ENCODE data around the gene NDUFB7.
"Not testable (repeated sequence)": the region's sequence is repeated elsewhere in the genome, so short reads cannot be mapped to it uniquely, and the experiment has no call there.

NDUFB7 gene

GRCh38 chr19:14553042-14553938, 18.6 kb downstream of the NDUFB7 start:
- no peak for DNase-seq (ENCODE audit: low spot score)

DNA sequence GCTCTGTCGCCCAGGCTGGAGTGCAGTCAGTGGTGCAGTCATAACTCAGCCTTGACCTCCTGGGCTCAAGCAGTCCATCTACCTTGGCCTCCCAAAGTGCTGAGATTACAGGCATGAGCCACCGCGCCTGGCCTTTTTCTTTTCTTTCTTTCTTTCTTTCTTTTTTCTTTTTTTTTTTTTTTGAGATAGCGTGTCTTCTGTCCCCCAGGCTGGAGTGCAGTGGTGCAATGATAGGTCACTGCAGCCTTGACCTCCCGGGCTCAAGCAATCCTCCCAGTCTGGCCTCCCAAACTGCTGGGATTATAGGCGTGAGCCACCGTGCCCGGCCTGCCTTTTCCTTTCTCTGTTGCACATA, 19.9 kb downstream of the NDUFB7 start:
- not testable (repeated sequence) for DNase-seq (ENCODE audit: low spot score)

GRCh38 chr19:14551134-14552005, 20.5 kb downstream of the NDUFB7 start:
- DNase-seq (ENCODE audit: low spot score), result peak; percentile 76

DNA sequence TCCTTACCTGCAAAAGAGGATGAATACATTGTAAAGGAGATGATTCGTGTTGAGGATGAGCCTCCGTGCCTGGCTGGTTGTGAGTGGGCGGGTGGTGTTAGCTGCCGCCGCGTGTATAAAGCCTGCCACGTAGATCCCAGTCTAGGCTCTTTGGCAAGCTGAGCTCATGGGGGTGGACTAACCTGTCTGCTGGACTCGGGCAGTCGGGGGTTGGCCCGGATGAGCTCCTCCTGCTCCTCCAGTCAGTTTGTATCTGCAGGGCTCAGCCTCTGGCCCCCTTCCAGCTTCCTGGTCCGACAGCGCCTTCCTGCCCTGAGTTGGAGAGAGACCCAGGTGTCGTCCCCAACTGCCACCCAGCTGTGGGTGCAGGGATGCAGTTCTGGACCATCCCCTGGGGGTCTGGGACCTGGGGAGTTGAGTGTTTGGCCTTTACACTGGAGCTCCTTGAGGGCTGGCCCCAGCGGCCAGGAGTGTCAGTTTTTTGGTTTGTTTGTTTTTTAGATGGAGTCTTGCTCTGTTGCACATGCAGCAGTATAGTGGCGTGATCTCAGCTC, 21.6 kb downstream of the NDUFB7 start:
- no peak for DNase-seq (ENCODE audit: low spot score)

GRCh38 chr19:14545716-14546082, 26.2 kb downstream of the NDUFB7 start:
- DNase-seq (ENCODE audit: low spot score), result no peak

DNA sequence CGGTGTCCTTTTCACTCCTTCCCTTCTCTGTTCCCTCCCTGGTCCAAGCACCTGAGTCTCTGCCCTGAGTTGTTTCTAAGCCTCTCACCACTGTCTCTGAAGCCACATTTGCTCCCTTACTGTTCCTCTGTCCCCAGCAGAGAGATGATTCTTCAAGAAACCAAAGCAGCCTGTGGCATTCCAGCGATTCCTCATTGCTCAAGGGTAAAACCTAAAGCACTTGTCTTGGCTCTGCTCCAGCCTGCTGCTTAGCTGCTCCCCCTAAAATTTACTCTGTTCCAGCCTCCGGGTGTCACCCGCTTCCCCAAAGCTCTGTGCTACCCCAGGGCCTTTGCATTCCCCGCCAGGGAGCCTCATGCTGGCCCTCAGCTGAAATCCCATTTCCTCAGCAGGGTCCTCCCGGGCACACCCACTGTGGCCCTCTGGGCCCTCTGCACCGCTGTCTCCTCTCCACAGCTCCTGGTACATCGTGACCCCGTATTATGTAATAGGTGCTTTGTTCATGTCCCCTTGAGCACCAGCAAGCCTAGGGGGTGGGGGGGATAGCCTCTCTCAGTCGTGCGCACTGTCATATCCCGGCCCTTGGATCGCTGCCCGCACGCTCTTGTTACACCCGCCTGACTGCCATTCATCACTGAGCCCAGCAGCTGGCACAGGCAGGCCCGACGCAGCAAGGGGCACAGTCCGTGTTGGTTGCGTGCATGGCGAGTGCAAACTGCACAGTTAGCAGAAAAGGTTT, 26.7 kb downstream of the NDUFB7 start:
- DNase-seq (ENCODE audit: low spot score), result no peak

DNA sequence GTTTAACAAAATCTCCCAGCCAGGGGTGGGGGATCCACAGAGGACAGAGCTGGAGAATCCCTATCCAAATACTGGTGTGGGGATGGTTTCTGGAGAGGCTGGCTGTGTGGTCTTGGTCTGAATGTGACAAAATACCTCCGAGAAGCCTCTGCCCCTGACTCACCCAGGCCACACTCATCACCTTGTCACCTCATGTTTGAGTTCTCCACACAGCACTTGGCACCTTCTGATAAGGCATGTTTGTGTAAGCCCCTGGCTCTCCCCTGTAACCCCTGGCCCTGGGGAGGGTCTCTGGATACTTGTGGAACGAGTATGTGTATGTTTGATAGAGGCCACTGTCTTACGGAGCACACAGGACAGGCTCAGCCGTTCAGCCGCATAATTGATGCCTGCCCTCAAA, 27.8 kb downstream of the NDUFB7 start:
- no peak for DNase-seq (ENCODE audit: low spot score)

GRCh38 chr19:14542711-14543328, 29.0 kb downstream of the NDUFB7 start:
- DNase-seq (ENCODE audit: low spot score), result no peak

DNA sequence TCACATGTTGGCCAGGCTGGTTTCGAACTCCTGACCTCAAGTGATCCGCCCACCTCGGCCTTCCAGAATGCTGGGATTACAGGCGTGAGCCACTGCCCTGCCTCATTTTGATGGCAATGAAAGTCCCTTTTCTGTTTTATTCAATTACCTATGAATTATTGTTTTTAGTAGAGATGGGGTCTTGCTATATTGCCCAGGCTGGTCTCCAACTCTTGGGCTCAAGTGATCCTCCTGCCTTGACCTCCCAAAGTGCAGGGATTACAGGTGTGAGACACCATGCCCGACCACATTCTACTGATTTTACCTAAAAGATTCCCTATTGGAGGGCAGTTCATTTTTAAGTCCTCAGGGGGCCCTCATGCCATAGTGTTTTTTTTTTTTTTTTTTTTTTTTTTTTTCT, 29.9 kb downstream of the NDUFB7 start:
- not testable (repeated sequence) for DNase-seq (ENCODE audit: low spot score)

GRCh38 chr19:14540741-14541525, 30.9 kb downstream of the NDUFB7 start:
- DNase-seq (ENCODE audit: low spot score), result no peak

- DNase-seq (ENCODE audit: low spot score), result peak; percentile 90
Observed at GRCh38 chr19:14536926-14537692, 34.8 kb downstream of the NDUFB7 start.

DNA sequence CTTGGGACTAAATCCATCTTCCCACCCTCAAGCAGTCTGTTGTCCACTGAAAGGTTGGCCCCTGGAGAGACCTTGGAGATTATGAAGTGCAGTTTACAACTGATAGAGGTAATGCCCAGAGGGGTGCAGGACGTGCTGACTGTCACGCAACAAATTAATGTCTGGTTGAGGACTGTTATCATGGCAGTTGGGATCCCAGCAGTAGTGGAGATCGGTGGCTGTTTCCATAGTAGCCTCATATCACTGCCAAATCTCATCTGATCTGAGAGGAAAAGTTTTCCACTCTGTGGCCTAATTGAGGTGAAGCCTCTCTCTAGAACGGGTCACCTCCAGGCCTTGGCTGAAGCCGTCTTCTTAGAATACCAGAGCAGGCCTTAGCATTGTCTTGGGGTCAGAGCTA, 38.4 kb downstream of the NDUFB7 start:
- no peak for DNase-seq (ENCODE audit: low spot score)

- no peak for DNase-seq (ENCODE audit: low spot score)
Observed at GRCh38 chr19:14530506-14530905, 41.4 kb downstream of the NDUFB7 start.

GRCh38 chr19:14530005-14530348, 41.9 kb downstream of the NDUFB7 start:
- DNase-seq (ENCODE audit: low spot score), result no peak

- peak; percentile 91 for DNase-seq (ENCODE audit: low spot score)
Observed at GRCh38 chr19:14529254-14530004, 42.4 kb downstream of the NDUFB7 start, which contains the start of gene TECR. TSS of gene TECR (plus strand) at chr19:14529594. CDS start at chr19:14529697, 103 bp downstream.

GRCh38 chr19:14528419-14529253, 43.2 kb downstream of the NDUFB7 start:
- DNase-seq (ENCODE audit: low spot score), result no peak

- DNase-seq (ENCODE audit: low spot score), result no peak
Observed at GRCh38 chr19:14526423-14526822, 45.4 kb downstream of the NDUFB7 start.

DNA sequence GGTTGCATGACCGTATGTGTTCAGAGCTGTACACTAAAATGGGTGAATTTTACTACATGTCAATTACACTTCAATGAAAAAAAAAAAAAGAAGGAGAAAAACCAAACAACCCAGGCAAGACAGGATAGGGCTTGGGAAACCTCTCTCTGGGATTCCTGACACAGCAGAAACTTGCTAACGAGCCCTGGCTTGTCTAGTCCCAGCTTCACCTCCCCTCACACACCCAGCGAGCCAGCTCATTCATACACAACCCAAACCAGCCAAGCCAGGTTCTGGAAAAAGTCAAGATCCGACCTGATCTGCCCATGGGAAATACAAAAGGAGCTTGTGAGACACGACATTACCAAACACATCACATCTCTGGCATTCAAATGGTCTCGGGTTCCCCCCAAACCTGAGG, 46.1 kb downstream of the NDUFB7 start:
- no peak for DNase-seq (ENCODE audit: low spot score)
